ENCODE data around the gene TTR. TPM values are rescaled to one million over a fixed set of nuclear protein-coding genes. Genes with fewer than 3 reads are reported as not detected.

TTR gene
- polyA plus RNA-seq, 1 of the 3 experiments (the other 2 are of a cell fraction): not detected

DNA sequence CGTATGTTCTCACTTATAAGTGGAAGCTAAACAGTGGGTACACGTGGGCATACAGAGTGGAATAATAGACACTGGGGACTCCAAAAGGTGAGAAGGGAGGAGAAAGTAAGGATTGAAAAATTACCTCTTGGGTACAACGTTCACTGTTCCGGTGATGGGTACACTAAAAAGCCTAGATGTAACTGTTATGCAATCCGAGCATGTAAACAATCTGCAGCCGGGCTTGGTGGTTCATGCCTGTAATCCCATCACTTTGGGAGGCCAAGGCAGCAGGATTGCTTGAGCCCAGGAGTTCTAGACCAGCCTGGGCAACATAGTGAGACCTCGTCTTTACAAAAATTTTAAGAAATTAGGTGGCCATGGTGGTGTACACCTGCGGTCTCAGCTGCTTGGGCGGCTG is 33.1 kb upstream of the TTR start (continued):
- TF ChIP-seq, protein P1, sequence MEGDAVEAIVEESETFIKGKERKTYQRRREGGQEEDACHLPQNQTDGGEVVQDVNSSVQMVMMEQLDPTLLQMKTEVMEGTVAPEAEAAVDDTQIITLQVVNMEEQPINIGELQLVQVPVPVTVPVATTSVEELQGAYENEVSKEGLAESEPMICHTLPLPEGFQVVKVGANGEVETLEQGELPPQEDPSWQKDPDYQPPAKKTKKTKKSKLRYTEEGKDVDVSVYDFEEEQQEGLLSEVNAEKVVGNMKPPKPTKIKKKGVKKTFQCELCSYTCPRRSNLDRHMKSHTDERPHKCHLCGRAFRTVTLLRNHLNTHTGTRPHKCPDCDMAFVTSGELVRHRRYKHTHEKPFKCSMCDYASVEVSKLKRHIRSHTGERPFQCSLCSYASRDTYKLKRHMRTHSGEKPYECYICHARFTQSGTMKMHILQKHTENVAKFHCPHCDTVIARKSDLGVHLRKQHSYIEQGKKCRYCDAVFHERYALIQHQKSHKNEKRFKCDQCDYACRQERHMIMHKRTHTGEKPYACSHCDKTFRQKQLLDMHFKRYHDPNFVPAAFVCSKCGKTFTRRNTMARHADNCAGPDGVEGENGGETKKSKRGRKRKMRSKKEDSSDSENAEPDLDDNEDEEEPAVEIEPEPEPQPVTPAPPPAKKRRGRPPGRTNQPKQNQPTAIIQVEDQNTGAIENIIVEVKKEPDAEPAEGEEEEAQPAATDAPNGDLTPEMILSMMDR (IDR thresholded peaks at IDR 0.05): no peak

GRCh38 chr18:31562726-31563125 is 29.0 kb upstream of the TTR start:
- DNase-seq: no peak
- Histone ChIP-seq H3K79me2 (ENCODE audit: insufficient read depth) (no peaks in the 10 kb centered on the region), H3K9me3 (no peaks in the 10 kb centered on the region), H3K36me3 (replicated peaks in 1 of 2; ENCODE audit: control insufficient read depth in 1 of 2, insufficient read depth in 2 of 2, low read length in 1 of 2) (no peaks in the 10 kb centered on the region), H3K4me1 (ENCODE audit: control insufficient read depth in 1 of 2, insufficient read depth in 2 of 2, low read depth in 1 of 2, low read length in 1 of 2) (no peaks in the 10 kb centered on the region), H3K27ac (ENCODE audit: low read depth in 2 of 2, low read length in 1 of 2) (no peak overlapping the region), H3K9me2 (no peaks in the 10 kb centered on the region), H3K4me2 (no peak overlapping the region), H4K20me1 (ENCODE audit: insufficient read depth) (no peaks in the 10 kb centered on the region), H3F3A (replicated peaks; ENCODE audit: insufficient read depth) (no peaks in the 10 kb centered on the region), H3K27me3 (ENCODE audit: insufficient read depth) (no peaks in the 10 kb centered on the region; the same call in 1 of the 2 replicates), H2AFZ (ENCODE audit: low read depth) (no peak overlapping the region), H3K4me3 (ENCODE audit: low read depth in 2 of 2, low read length in 1 of 2) (no peak overlapping the region), H3K9ac (no peak overlapping the region)
- ChIA-PET CTCF (interaction anchor here (1.1 to 7.1 kb wide), 6 partner anchors 7 to 414 kb away, joined by 3 to 48 read pairs (median 4); no protein-coding TSS in a partner anchor), POLR2A (interaction anchor here (0.7 kb wide), 1 partner anchor 169 kb away, joined by 4 read pairs; no protein-coding TSS in a partner anchor)
- WGBS (ENCODE audit: low lambda C conversion rate): 56% methylated on average over 4 of the region's 4 CpGs
- no peak for TF ChIP-seq ELF1 (IDR thresholded peaks at IDR 0.05)
- TF ChIP-seq RXRA (IDR thresholded peaks at IDR 0.05; ENCODE audit: borderline replicate concordance, low read depth): no peak
- TF ChIP-seq EZH2phosphoT487 (IDR thresholded peaks at IDR 0.05; ENCODE audit: borderline replicate concordance, low read depth): no peak
- no peak for TF ChIP-seq FOXM1 (IDR thresholded peaks at IDR 0.05; ENCODE audit: low read depth)
- TF ChIP-seq NFIC (IDR thresholded peaks at IDR 0.05; ENCODE audit: borderline replicate concordance): no peak
- no peak for TF ChIP-seq CHD2 (IDR thresholded peaks at IDR 0.05; ENCODE audit: low read length, partially characterized antibody)
- TF ChIP-seq FOSL2 (IDR thresholded peaks at IDR 0.05; ENCODE audit: borderline replicate concordance, low read depth): no peak
- no peak for TF ChIP-seq SIN3A (IDR thresholded peaks at IDR 0.05; ENCODE audit: borderline replicate concordance, low read depth, low read length)
- TF ChIP-seq IRF3 (IDR thresholded peaks at IDR 0.05; ENCODE audit: low read depth, low read length): no peak
- TF ChIP-seq, protein P2, sequence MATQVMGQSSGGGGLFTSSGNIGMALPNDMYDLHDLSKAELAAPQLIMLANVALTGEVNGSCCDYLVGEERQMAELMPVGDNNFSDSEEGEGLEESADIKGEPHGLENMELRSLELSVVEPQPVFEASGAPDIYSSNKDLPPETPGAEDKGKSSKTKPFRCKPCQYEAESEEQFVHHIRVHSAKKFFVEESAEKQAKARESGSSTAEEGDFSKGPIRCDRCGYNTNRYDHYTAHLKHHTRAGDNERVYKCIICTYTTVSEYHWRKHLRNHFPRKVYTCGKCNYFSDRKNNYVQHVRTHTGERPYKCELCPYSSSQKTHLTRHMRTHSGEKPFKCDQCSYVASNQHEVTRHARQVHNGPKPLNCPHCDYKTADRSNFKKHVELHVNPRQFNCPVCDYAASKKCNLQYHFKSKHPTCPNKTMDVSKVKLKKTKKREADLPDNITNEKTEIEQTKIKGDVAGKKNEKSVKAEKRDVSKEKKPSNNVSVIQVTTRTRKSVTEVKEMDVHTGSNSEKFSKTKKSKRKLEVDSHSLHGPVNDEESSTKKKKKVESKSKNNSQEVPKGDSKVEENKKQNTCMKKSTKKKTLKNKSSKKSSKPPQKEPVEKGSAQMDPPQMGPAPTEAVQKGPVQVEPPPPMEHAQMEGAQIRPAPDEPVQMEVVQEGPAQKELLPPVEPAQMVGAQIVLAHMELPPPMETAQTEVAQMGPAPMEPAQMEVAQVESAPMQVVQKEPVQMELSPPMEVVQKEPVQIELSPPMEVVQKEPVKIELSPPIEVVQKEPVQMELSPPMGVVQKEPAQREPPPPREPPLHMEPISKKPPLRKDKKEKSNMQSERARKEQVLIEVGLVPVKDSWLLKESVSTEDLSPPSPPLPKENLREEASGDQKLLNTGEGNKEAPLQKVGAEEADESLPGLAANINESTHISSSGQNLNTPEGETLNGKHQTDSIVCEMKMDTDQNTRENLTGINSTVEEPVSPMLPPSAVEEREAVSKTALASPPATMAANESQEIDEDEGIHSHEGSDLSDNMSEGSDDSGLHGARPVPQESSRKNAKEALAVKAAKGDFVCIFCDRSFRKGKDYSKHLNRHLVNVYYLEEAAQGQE (IDR thresholded peaks at IDR 0.05; ENCODE audit: low read depth, low read length): no peak
- TF ChIP-seq POLR2AphosphoS5 (IDR thresholded peaks at IDR 0.05; ENCODE audit: low read depth, low read length): no peak
- TF ChIP-seq SMC3 (IDR thresholded peaks at IDR 0.05; ENCODE audit: low read depth, low read length): no peak
- TF ChIP-seq TAF1 (IDR thresholded peaks at IDR 0.05; ENCODE audit: borderline replicate concordance, low read depth, low read length): no peak
- no peak for TF ChIP-seq RCOR1 (IDR thresholded peaks at IDR 0.05; ENCODE audit: low read length)
- TF ChIP-seq YY1 (IDR thresholded peaks at IDR 0.05; ENCODE audit: low read depth): no peak
- no peak for TF ChIP-seq USF1 (IDR thresholded peaks at IDR 0.05; ENCODE audit: borderline replicate concordance, low read depth)
- no peak for TF ChIP-seq GATA2 (CRISPR knock-in tag; IDR thresholded peaks at IDR 0.05)
